Fibroblast of skin of left quadriceps (primary cell): ENCODE data around the gene FMC1.
"Not testable (repeated sequence)": the region's sequence is repeated elsewhere in the genome, so short reads cannot be mapped to it uniquely, and the experiment has no call there.

Experiments
- DNase-seq, 2 experiments: peaks; one replicate each; pipeline ENCODE4 v3.0.0-alpha.2; 2013; ENCODE audit warnings: low read depth in 2 of 2

FMC1 gene

DNA sequence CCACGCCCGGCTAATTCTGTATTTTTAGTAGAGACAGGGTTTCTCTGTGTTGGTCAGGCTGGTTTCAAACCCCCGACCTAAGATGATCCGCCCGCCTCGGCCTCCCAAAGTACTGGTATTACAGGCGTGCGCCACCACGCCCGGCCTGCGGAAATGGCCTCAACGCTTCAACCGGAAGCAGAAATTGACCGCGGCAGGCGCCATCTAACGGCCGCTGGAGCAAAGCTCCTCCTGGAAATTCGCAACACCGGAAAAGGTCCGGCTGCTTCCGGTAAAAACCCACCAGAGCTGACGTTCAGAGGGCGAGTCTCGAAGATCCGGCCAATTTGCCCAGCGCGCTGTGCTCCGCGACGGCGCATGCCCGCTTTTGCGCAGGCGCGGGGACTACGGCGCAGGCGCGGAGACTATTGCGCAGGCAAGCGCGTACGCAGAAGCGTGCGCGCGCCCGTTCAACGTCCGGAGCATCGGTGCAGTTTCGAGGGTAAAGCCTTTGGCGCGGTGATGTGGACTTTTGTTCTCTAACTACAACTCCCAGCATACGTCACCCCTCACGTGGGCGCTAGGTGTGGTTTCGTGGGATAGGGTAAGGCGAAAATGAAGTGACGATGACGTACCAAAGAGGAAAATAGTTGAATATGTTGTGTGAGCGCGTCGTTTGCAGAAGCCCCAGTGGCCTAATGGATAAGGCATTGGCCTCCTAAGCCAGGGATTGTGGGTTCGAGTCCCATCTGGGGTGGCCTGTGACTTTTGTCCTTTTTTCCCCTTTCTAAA, 915 bp upstream of the FMC1 start:
- DNase-seq = peak; percentile 99 to 100

DNA sequence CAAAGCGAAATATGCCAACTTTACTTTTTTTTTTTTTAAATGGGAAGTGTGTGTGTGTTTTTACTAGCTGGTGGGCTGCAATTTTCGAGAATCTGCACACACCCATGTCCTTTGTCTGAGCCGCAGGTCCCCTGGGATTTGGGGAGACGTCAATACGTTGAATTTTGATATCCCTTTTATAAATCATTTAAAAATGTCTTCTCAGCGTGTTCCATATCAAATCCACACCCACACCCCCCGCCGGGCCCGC, 404 bp upstream of the FMC1 start:
- no peak for DNase-seq

DNA sequence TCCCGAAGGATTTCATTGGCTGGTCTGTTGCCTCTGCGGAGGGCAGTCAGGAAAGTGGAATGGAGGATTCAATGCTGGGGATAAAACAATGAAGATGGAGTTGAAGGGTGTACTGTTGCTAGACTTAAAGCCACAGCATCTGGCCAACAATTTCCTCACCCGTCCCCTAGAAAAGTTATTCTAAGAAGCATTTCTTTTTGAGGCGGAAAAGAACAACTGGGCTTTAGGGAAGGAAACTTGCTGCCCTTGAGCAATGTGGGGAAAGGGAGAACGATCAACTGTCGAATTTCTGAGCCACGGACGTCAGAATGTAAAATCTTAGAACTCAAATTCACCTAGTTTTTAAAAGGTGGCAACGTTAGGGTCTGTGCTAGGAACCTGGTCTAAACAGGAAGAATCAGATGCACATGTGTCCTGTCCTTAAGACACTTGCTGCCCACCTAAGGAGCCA, 664 bp downstream of the FMC1 start:
- DNase-seq = no peak

- no peak for DNase-seq
These were observed 3.9 kb downstream of the FMC1 start for GRCh38 chr7:139345042-139345441.

DNA sequence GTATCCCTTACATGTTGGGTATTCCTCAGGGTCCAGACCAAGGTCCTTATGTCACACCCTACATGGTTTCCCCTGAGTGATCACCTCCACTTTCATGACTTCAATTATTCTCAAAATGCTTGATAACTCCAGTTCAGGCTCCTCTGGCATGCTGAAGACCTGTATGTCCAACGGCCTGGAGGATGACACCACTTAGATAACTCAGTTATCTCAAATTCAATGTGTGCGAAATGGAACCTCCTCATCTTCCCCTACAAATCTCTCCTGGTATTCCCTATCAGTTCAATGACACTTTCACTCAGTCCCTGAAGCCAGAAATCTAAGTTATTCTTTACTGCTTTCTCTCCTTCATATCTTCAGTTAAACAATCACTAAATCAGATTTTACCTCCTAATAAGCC, 9.9 kb downstream of the FMC1 start:
- no peak for DNase-seq

GRCh38 chr7:139354729-139355128, 13.6 kb downstream of the FMC1 start:
- no peak for DNase-seq

DNA sequence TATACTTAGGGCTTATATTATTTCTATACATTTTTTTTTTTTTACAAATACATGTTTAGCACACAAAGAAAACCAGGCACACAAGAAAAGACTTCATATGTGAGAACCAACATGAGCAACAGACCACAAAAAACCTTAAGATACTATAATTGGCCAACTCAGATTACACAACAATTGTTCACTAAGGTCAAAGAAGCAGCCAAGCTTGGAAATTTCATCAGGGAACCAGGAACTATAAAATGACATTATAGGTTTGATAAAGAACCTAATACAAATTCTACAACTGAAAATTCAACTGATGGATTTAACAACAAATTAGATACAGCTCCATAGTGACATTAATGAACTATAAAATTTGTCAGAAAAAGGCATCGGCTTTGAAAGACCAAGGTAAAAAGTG, 14.2 kb downstream of the FMC1 start:
- DNase-seq = no peak

- DNase-seq = not testable (repeated sequence)
These were observed 16.8 kb downstream of the FMC1 start for GRCh38 chr7:139357729-139358506.

GRCh38 chr7:139358541-139359365, 17.6 kb downstream of the FMC1 start:
- DNase-seq = peak; percentile 4

DNA sequence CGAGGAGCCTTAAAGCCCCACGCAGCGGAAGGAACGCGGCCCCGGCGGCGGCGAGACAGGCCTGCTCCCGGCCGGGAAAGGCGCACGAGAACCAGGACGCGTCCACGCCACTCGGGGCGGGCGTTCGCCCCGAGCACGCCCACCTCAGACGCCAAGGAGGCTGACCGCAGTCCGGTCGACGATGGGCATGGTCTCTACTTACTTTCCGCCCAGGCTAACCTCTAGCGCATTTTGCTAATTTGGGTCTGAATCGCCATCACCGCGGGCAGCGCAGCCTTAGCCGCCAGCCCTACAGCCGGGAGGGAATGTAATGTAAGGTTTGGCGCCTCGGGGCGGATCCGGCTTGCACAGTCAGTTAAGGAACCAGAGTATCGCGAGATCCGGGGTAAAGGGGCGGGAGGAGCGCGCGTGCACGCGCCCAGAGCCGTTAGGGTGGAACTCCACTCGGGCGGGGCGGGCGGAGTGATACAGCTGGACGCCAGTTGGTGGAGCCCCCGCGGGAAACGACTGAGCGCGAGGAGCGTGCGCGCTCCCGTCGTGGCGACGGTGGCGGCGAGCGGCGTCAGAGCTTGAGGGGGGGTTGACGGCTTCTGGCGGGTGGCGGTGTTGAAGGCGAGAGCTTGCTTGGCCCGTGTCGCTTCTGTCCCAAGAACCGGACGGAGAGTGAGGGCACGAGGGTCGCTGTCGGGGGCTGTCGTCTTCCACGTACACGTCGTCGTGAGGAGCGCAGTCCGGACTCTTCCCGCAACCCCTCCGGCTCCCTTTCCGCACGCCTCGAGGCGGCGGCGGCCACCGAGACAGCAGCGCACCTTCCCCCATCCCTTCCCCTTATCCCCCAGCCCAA, 18.5 kb downstream of the FMC1 start, which contains the start of gene LUC7L2:
Gene LUC7L2 (plus strand): TSS at position 529 of the 844 bp plus-strand sequence. CDS start 368 bp downstream, outside the sequence.
- peak; percentile 98 for DNase-seq

GRCh38 chr7:139360210-139360947, 19.2 kb downstream of the FMC1 start:
- DNase-seq = peak; percentile 85 to 86

GRCh38 chr7:139360948-139361307, 19.8 kb downstream of the FMC1 start:
- no peak for DNase-seq

GRCh38 chr7:139361523-139361922, 20.4 kb downstream of the FMC1 start:
- no peak for DNase-seq

DNA sequence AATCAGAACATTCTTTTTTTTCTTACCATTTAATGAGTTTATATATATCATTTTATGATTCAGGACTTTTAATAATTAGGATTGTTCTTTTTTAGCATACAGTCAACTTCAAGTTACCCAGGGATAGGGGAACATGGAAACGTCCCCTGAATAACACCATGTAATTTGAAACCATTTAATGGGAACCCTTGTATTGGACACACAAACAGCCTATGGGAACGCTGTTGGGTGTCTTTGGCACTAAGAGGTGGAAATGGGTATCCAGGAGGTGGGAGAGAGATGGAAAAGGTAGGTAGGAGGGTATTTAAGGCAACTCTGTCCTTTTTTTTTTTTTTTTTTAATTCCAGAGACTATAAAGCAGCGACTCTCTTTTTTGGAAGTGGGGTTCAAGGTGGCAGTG, 21.2 kb downstream of the FMC1 start:
- no peak for DNase-seq

DNA sequence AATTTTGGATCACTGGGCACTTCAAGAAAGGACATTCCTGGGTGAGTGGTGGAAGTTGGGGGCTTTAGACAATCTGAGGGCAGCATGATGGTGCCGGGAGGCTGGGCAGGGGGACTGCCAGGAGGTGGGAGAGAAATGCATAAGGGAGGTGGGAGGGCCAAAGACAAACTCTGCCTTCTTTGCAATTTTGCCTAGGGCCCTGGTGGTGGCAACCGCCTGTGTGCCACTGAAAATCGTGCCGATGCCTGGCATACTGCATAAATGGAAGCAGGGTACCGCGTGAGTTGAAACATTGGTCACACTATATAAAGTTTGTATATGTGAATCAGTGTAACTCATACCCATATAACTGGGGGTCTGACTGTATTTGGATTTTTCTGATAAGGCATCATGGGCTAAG, 21.8 kb downstream of the FMC1 start:
- no peak for DNase-seq

DNA sequence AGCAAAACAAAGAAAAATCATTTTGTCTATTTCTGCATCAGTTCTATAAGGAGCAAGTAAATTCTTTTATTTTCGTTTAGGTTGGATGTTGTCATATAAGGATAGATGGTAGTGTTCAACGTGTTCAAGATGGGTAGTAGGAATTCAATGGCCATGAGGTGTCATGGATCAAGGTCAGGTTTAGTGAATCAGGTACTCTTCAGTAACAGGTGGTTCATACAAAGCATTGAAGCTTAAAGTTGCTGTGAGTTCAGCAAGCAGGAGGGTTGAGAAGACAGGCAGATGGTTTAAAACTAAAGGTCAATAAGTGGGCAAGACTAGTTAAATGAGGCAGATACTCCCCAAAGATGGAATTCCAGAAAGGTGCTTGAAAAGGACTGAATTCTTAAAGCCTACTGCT, 24.2 kb downstream of the FMC1 start:
- no peak for DNase-seq

GRCh38 chr7:139366400-139366799, 25.3 kb downstream of the FMC1 start:
- DNase-seq = no peak

- no peak for DNase-seq
These were observed 26.5 kb downstream of the FMC1 start for GRCh38 chr7:139367438-139368155.

DNA sequence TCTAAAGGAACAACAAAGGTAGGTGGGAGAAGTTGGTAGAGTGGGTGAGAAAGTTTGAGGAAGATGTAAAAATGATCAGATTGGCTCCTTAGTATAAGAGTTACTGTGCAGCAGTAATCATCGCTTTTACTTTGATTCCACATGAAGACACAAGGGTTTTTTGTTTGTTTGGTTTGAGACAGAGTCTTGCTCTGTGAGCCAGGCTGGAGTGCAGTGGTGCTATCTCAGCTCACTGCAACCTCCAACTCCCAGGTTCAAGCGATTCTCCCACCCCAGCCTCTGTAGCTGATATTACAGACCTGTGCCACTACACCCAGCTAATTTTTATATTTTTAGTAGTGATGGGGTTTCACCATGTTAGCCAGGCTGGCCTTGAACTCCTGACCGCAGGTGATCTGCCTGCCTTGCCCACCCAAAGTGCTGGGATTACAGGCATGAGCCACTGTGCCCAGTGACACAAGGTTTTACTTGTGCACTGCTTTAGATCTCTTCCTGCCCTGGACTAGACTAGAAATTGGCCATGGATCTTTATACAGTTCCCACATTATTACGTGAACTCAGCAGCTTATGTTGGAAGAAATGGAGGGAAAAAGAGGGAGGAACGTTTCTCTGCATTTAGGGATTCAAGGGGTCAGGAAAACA, 29.3 kb downstream of the FMC1 start:
- DNase-seq = no peak

GRCh38 chr7:139370943-139371313, 29.8 kb downstream of the FMC1 start:
- no peak for DNase-seq
